ENCODE results near the gene SLCO2A1.

Gene SLCO2A1

GRCh38 chr3:133977568-133977967 lies 52.2 kb downstream of the SLCO2A1 start:
- DNase-seq: no peak

GRCh38 chr3:133973249-133973980 lies 56.3 kb downstream of the SLCO2A1 start:
- no peak for DNase-seq

- DNase-seq: no peak
These were observed 57.6 kb downstream of the SLCO2A1 start for GRCh38 chr3:133972156-133972555.

- DNase-seq: no peak
These were observed 58.8 kb downstream of the SLCO2A1 start for GRCh38 chr3:133970916-133971315.

GRCh38 chr3:133970339-133970738 lies 59.4 kb downstream of the SLCO2A1 start:
- DNase-seq: no peak

- DNase-seq: no peak
These were observed 61.5 kb downstream of the SLCO2A1 start for GRCh38 chr3:133967992-133968892.

- DNase-seq: no peak
These were observed 62.8 kb downstream of the SLCO2A1 start for GRCh38 chr3:133966954-133967353.

GRCh38 chr3:133965906-133966305 lies 63.8 kb downstream of the SLCO2A1 start:
- no peak for DNase-seq

- no peak for DNase-seq
These were observed 64.6 kb downstream of the SLCO2A1 start for GRCh38 chr3:133965013-133965570.

- no peak for DNase-seq
These were observed 65.2 kb downstream of the SLCO2A1 start for GRCh38 chr3:133964547-133964946.

GRCh38 chr3:133963657-133964396 lies 65.9 kb downstream of the SLCO2A1 start:
- no peak for DNase-seq

- no peak for DNase-seq
These were observed 66.9 kb downstream of the SLCO2A1 start for GRCh38 chr3:133962849-133963248.

- DNase-seq: no peak
These were observed 71.5 kb downstream of the SLCO2A1 start for GRCh38 chr3:133958071-133958805.

- DNase-seq: no peak
These were observed 72.7 kb downstream of the SLCO2A1 start for GRCh38 chr3:133956982-133957381.

GRCh38 chr3:133956353-133956752 lies 73.4 kb downstream of the SLCO2A1 start:
- DNase-seq: no peak

GRCh38 chr3:133955892-133956291 lies 73.8 kb downstream of the SLCO2A1 start:
- DNase-seq: no peak

- DNase-seq: no peak
These were observed 74.9 kb downstream of the SLCO2A1 start for GRCh38 chr3:133954717-133955360.

- DNase-seq: no peak
These were observed 76.4 kb downstream of the SLCO2A1 start for GRCh38 chr3:133953297-133953696.

- DNase-seq: no peak
These were observed 80.3 kb downstream of the SLCO2A1 start for GRCh38 chr3:133949438-133949837.

GRCh38 chr3:133948996-133949395 lies 80.7 kb downstream of the SLCO2A1 start:
- DNase-seq: no peak

- DNase-seq: no peak
These were observed 81.5 kb downstream of the SLCO2A1 start for GRCh38 chr3:133948131-133948810.

Data from activated CD4-positive, CD25-positive, alpha-beta regulatory T cell (primary cell).